Right forelimb (tissue), 1 donor: Measurements from ENCODE around the gene PCYT2.

Source experiments
- DNase-seq: peaks from one replicate; pipeline ENCODE4 v3.0.0-alpha.2; 2018

The PCYT2 gene

GRCh38 chr17:81851423-81851822 lies 59.8 kb downstream of the PCYT2 start:
- no peak for DNase-seq
